ENCODE data around the gene KRTAP21-3. TPM values are rescaled to one million over a fixed set of nuclear protein-coding genes. Genes with fewer than 3 reads are reported as not detected.

KRTAP21-3 gene
- total RNA-seq, 1 experiment from 2014 or later, result not detected

- H3K4me3 Mint-ChIP-seq (ENCODE audit: low read depth, unreplicated experiment), result no peak overlapping the region
- H3K36me3 Mint-ChIP-seq (ENCODE audit: insufficient read depth, unreplicated experiment), result no peaks in the 10 kb centered on the region
- H3K9me3 Mint-ChIP-seq (ENCODE audit: low read depth, unreplicated experiment), result peaks cover 4% of the 10 kb centered on the region
- TF ChIP-seq, protein P1, sequence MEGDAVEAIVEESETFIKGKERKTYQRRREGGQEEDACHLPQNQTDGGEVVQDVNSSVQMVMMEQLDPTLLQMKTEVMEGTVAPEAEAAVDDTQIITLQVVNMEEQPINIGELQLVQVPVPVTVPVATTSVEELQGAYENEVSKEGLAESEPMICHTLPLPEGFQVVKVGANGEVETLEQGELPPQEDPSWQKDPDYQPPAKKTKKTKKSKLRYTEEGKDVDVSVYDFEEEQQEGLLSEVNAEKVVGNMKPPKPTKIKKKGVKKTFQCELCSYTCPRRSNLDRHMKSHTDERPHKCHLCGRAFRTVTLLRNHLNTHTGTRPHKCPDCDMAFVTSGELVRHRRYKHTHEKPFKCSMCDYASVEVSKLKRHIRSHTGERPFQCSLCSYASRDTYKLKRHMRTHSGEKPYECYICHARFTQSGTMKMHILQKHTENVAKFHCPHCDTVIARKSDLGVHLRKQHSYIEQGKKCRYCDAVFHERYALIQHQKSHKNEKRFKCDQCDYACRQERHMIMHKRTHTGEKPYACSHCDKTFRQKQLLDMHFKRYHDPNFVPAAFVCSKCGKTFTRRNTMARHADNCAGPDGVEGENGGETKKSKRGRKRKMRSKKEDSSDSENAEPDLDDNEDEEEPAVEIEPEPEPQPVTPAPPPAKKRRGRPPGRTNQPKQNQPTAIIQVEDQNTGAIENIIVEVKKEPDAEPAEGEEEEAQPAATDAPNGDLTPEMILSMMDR (IDR thresholded peaks at IDR 0.05; ENCODE audit: unreplicated experiment), result no peak
- no peak overlapping the region for H3K27ac Mint-ChIP-seq (ENCODE audit: unreplicated experiment)
- no peaks in the 10 kb centered on the region for H3K4me1 Mint-ChIP-seq (ENCODE audit: low read depth, unreplicated experiment)
- no TSS peak for BruUV-seq (replicated peaks)
- CTCF ChIA-PET, result no interaction called here
- intact Hi-C loops (cut with micrococcal nuclease; ENCODE audit: unreplicated experiment), result no loop called here
- no peak for DNase-seq
- H3K27me3 Mint-ChIP-seq (ENCODE audit: unreplicated experiment), result no peaks in the 10 kb centered on the region
Observed at GRCh38 chr21:30707409-30707808, 11.2 kb downstream of the KRTAP21-3 start.

GRCh38 chr21:30695956-30696355, 22.6 kb downstream of the KRTAP21-3 start:
- H3K27ac Mint-ChIP-seq (ENCODE audit: unreplicated experiment), result no peak overlapping the region
- intact Hi-C loops (cut with micrococcal nuclease; ENCODE audit: unreplicated experiment), result no loop called here
- H3K36me3 Mint-ChIP-seq (ENCODE audit: insufficient read depth, unreplicated experiment), result no peaks in the 10 kb centered on the region
- no peak for DNase-seq
- TF ChIP-seq, protein P1 (IDR thresholded peaks at IDR 0.05; ENCODE audit: unreplicated experiment), result no peak
- H3K4me3 Mint-ChIP-seq (ENCODE audit: low read depth, unreplicated experiment), result no peak overlapping the region
- BruUV-seq (replicated peaks), result no TSS peak
- peaks cover 6% of the 10 kb centered on the region for H3K9me3 Mint-ChIP-seq (ENCODE audit: low read depth, unreplicated experiment)
- CTCF ChIA-PET, result no interaction called here
- no peaks in the 10 kb centered on the region for H3K4me1 Mint-ChIP-seq (ENCODE audit: low read depth, unreplicated experiment)
- no peaks in the 10 kb centered on the region for H3K27me3 Mint-ChIP-seq (ENCODE audit: unreplicated experiment)

DNA sequence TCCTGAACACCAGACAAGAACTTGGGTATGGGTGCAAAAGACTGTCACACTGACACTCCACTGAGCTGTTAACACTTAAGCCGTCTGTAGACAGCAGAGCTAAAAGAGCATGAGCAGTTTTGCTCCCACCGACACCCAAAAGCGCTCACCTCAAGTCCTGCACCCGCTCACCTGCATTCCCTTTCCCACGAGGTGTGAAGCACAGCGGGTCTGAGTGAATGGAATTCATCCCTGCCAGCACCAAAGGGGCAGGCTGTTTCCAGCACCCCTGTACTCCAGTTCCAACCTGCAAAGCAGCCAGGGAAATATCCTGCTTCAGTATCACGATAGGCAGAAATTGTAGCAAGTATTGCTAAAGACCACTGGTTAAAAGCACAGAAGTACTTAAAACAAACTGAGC, 28.8 kb downstream of the KRTAP21-3 start:
- DNase-seq, result no peak
- Mint-ChIP-seq H3K27ac (ENCODE audit: unreplicated experiment) (no peak overlapping the region), H3K9me3 (ENCODE audit: low read depth, unreplicated experiment) (no peaks in the 10 kb centered on the region), H3K27me3 (ENCODE audit: unreplicated experiment) (no peaks in the 10 kb centered on the region), H3K4me3 (ENCODE audit: low read depth, unreplicated experiment) (no peak overlapping the region), H3K36me3 (ENCODE audit: insufficient read depth, unreplicated experiment) (no peaks in the 10 kb centered on the region), H3K4me1 (ENCODE audit: low read depth, unreplicated experiment) (no peaks in the 10 kb centered on the region)
- TF ChIP-seq, protein P1 (IDR thresholded peaks at IDR 0.05; ENCODE audit: unreplicated experiment), result no peak
- intact Hi-C loops (cut with micrococcal nuclease; ENCODE audit: unreplicated experiment), result no loop called here
- no TSS peak for BruUV-seq (replicated peaks)
- CTCF ChIA-PET, result no interaction called here

GRCh38 chr21:30684506-30684905, 34.1 kb downstream of the KRTAP21-3 start:
- no peak for DNase-seq
- H3K36me3 Mint-ChIP-seq (ENCODE audit: insufficient read depth, unreplicated experiment), result no peaks in the 10 kb centered on the region
- H3K4me1 Mint-ChIP-seq (ENCODE audit: low read depth, unreplicated experiment), result no peaks in the 10 kb centered on the region
- H3K4me3 Mint-ChIP-seq (ENCODE audit: low read depth, unreplicated experiment), result no peak overlapping the region
- H3K27ac Mint-ChIP-seq (ENCODE audit: unreplicated experiment), result no peak overlapping the region
- CTCF ChIA-PET, result no interaction called here
- H3K9me3 Mint-ChIP-seq (ENCODE audit: low read depth, unreplicated experiment), result peaks cover 15% of the 10 kb centered on the region
- H3K27me3 Mint-ChIP-seq (ENCODE audit: unreplicated experiment), result no peaks in the 10 kb centered on the region
- intact Hi-C loops (cut with micrococcal nuclease; ENCODE audit: unreplicated experiment), result no loop called here
- BruUV-seq (replicated peaks), result no TSS peak
- TF ChIP-seq, protein P1 (IDR thresholded peaks at IDR 0.05; ENCODE audit: unreplicated experiment), result no peak
